ENCODE results near the gene GRIN2C.
"Not testable (repeated sequence)": the region's sequence is repeated elsewhere in the genome, so short reads cannot be mapped to it uniquely, and the experiment has no call there.

The GRIN2C gene

DNA sequence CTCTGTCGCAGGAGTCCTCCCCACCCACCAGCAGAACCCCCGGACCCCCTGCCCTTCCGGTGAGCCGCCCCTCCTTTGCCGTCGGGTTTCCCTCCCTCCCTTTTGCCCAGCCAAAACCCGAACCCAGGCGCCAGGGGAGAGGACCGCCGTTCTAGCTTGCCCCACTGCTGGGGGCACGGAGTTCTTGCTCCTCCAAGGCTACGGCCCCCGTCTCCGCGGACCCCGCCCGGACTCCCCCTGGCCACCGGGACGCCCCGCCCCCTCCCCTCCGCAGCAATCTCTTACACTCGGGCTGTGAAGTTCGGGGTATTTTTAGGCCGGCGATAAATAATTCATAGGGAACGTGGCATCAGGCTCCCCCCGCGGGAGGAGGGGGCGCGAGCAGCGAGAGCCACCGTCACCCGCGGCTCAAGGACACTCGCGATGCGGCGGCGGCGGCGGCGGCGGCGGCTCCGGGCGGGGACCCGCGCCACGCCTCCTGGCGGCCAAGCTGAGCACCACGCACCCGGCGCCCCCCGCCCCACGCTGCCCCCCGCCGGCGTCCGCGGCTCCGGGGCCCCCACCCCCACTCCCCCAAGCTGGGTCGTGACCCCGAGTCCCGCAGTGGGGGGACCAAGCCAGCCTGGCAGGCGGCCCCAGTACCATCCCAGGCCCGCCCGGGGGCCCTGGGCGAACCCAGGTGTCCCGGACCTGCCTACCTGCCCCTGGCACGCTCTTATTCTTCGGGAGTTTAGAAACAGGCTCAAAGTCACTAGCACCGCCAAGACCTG lies at the start of gene GRIN2C:
TSS of gene GRIN2C (minus strand) at position 427 of the 770 bp plus-strand sequence. CDS start 4,793 bp downstream, outside the sequence.
- peak; percentile 92 for DNase-seq (ENCODE audit: low spot score)

DNA sequence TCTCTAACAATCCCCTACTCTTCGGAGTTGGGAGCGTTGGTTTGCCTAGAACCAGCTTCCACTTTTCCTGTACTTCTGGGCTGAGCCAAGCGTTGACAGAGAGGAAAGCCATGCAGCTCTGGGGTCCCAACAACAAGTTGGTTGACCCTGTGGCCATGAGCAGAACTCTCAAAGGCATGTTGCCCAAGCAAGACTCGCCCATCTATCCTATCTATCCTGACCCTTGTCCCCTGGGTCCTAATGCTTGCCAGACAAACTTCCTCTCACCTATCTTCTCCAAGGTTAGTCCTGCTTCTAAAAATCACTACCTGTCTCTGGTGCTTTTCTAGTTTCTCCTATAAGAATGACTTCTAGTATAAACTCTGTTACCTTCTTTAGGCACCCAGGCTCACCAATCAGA lies 49.4 kb upstream of the GRIN2C start:
- not testable (repeated sequence) for DNase-seq (ENCODE audit: low spot score)

DNA sequence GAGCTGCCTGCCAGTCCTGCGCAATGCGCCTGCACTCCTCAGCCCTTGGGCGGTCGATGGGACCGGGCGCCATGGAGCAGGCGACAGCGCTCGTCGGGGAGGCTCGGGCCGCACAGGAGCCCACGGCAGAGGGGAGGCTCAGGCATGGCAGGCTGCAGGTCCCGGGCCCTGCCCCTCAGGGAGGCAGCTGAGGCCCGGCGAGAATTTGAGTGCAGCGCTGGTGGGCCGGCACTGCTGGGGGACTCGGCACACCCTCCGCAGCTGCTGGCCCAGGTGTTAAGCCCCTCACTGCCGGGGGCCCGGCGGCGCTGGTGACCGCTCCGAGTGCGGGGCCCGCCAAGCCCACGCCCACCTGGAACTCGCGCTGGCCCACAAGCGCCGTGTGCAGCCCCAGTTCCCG lies 47.3 kb upstream of the GRIN2C start:
- no peak for DNase-seq (ENCODE audit: low spot score)

DNA sequence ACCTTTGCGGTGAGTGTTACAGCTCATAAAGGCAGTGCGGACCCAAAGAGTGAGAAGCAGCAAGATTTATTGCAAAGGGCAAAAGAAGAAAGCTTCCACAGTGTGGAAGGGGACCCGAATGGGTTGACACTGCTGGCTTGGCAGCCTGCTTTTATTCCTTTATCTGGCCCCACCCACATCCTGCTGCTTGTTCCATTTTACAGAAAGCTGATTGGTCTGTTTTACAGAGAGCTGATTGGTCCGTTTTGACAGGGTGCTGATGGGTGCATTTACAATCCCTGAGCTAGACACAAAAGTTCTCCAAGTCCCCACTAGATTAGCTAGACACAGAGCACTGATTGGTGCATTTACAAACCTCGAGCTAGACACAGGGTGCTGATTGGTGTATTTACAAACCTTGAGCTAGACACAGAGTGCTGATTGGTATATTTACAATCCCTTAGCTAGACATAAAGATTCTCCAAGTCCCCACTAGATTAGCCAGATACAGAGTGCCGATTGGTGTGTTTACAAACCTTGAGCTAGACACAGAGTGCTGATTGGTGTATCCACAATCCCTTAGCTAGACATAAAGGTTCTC lies 46.6 kb upstream of the GRIN2C start:
- not testable (repeated sequence) for DNase-seq (ENCODE audit: low spot score)

DNA sequence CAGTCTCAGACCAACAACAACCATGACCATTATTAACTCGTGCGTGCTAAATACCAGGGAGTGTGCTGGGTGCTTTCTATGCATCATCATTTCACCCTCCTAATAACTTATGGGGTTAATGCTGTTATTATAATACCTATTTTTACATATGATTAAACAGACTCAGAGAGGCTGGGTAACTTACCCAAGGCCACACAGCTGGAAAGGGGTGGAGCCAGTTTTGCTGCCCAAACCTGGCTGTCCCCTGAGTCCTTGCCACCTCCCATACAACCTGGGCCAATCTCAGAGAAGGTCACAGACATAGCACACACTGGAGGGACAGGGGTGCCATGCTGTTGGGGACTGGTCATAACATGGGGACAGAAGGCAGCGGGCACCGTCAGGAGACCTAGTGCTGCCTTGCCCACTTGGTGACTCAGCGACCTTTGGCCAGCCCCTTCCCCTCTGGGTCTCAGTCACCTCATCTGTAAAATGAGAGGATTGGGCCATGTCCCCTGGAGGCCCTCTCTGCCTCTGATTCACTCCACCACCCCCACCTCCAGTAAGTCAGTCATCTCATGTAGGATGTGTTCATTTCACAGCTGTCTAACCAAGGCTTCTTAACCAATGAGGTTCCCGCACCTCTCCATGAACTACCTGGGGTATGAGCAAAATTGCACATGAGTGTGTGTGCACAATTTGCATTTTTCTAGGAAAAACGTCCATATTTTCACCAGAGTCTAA lies 45.2 kb upstream of the GRIN2C start:
- no peak for DNase-seq (ENCODE audit: low spot score)

DNA sequence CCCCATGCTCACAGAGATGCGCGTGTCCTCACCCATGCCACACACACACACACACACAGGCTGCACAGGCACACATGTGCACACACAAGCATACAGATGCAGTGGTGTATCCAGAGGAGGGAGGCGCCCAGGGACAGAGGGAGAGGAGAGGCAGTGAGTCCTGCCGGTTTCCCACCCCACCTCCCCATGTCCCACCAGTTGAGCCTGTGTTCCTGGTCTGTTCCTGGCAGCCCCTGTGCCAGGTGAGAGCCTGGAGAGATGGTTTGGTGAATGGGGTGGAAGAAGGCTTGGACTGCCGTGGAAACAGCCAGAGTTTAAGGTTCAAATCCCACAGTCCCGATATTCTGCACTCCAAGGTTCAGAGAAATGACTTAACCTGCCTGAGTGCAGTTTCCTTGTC lies 44.0 kb upstream of the GRIN2C start:
- no peak for DNase-seq (ENCODE audit: low spot score)

DNA sequence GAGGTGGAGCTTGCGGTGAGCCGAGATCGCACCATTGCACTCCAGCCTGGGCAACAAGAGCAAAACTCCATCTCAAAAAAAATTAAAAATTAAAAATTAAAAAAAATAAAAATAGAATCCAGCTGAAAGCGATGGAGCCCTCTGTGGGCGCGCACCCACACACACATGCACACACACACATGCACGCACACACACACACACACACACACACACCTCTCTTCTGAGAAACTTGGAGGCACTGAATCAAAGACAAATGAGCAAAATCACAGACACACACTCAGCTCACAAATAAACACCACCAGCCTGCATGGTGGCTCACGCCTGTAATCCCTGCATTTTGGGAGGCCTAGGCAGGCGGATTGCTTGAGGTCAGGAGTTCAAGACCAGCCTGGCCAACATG lies 43.3 kb upstream of the GRIN2C start:
- no peak for DNase-seq (ENCODE audit: low spot score)

DNA sequence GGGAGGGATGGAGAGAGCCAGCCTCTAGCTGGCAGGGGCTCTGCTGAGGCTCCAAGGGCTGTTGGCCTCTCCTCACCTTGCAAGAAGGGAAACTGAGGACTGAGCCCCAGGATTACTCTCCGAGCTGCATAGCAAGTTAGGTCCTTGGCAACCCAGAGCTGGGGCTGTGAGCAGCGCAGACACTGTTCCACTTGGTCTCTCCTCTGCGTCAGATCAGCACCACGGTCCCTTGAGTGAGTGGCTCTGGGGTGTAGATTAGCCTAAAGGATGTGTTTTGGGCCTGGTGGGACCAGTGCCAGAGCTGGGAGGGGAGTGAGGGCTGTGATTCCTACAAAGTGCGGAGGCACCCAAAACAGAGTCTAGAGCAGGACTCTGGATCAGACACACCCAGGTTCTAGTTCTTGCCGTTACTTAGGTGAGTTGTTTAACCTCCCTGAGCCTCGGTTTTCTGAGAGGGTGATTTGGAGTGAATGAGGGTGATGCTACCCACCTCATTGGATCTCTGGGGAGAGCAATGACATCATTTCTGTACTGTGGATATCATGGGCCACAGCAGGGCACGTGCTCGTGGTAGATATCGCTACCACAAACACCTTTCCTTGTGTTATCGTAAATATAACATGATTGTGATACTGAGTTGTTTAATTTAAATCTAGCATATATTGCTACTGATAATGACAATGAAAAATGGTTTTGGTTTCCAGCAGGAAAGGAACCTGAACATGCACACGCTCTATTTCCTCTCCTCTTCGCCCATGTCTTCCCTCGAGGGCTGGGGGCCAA lies 41.9 kb upstream of the GRIN2C start:
- no peak for DNase-seq (ENCODE audit: low spot score)

DNA sequence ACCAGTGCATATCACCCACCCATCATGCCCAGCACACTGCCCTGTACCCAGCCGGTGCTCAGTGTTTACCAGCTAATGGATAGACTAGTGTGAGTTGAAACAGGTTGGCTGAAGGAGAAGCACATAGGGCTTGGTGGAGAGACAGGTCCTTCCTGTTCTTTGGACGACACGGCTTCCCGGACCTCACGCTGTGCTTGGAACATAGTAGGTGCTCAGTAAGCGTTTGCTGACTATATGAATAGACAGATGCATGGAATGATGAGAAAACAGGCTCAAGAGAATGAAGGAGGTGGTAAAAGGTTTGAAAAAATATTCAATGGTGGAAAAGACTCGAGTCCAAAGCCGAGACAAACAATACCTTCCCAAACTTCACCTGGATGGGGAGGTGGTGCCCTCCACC lies 40.5 kb upstream of the GRIN2C start:
- DNase-seq (ENCODE audit: low spot score): no peak

DNA sequence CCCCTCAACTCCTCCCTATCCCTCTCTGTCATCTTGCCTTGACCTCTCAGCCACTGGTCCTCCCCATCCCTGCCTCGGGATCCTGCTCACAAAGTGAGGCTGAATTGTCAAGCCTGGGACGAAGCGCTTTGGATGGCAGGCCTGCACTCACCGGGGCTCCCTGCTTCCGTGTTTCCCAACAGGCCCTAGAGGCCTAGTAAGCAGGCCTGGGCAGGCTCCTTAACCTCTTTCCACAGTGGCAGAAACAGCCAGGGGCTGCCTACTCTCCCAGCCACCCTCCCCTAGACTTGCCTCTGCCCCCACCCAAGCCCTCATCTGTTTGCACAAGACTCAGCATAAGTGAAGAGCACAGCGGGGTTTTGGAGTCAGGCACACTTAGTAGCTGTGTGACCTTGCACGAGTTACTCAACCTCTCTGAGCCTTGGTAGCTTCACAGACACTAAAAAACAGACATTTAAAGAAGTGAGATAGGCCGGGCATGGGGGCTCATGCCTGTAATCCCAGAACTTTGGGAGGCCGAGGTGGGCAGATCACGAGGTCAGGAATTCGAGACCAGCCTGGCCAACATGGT lies 38.8 kb upstream of the GRIN2C start:
- no peak for DNase-seq (ENCODE audit: low spot score)

DNA sequence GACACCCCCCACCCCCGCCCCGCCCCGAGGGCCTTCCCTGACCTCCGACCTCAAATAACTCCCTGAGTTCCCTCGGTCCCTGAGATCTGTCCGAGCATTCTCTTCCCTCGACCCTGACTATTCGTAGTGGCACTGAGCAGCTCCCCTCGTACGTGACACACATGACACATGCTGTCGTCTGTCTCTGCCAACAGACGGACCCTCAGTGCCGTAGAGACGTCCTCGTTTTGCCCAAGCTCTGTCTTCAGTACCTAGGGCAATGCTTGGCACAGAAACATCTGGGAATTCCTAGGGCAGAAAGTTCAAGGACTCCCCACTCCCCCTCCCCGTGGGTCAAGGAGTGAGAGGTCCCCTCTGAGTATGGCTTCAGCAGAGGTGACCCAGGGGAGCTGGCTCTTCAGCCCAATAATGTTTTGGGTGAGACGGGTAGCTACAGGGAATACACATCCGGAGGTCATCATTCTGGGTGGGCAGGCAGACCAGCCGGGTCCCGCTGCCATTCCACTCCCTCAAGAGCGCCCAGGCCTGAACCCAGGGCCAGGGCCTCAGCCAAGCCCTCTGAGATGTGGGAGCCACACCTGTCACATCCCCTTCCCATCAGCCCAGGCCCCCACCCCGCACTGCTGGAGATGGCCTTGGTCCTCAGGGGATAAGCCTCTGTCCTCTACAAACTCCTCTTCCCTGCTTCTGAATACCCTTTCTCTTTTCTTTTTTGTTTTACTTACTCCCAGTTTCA lies 34.4 kb upstream of the GRIN2C start:
- no peak for DNase-seq (ENCODE audit: low spot score)

DNA sequence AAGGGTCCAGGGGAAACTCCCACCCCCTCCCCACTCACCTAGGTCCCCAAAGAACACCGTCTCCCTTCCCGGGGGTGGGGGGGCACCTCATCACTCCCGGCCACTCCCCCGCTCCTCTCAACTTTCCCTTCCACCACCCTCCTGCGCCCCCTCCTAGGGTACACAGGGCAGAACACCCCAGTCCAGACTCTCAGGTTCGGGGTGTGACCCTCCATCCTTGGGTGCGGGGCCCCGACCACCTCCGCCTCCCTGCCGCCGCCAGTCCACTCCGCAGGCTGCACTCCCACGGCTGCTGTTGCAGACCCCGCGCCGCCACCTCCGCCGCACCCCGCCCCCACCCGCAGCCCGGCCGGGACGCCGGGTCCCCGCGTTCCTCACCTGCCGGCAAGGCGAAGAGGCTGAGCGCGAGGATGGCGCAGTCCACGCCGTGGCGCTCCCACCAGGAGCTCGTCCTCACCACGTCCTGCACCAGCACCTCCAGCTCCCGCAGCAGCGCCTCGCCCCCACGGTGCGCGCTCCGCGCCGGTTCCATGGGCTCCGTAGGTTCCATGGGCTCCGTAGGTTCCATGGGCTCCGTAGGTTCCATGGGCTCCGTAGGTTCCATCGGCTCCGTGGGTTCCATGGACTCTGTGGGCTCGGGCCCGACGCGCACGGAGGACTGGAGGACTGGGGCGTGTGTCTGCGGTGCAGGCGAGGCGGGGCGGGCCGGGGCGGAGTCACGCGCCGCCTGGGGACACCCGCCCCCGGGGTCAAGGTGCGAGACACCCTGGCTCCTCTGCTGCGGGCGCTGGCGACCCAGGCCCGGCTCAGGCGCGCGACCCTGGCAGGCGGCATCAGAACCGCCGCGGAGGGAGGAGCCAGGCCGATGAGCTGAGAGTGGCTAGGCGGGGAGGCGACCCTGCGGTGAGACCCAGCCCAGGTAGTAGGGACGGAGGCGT lies 33.6 kb upstream of the GRIN2C start, which contains the start of gene FADS6:
TSS of gene FADS6 (minus strand) at position 660 of the 938 bp plus-strand sequence. CDS start at position 622, 38 bp downstream.
- DNase-seq (ENCODE audit: low spot score): peak; percentile 70

DNA sequence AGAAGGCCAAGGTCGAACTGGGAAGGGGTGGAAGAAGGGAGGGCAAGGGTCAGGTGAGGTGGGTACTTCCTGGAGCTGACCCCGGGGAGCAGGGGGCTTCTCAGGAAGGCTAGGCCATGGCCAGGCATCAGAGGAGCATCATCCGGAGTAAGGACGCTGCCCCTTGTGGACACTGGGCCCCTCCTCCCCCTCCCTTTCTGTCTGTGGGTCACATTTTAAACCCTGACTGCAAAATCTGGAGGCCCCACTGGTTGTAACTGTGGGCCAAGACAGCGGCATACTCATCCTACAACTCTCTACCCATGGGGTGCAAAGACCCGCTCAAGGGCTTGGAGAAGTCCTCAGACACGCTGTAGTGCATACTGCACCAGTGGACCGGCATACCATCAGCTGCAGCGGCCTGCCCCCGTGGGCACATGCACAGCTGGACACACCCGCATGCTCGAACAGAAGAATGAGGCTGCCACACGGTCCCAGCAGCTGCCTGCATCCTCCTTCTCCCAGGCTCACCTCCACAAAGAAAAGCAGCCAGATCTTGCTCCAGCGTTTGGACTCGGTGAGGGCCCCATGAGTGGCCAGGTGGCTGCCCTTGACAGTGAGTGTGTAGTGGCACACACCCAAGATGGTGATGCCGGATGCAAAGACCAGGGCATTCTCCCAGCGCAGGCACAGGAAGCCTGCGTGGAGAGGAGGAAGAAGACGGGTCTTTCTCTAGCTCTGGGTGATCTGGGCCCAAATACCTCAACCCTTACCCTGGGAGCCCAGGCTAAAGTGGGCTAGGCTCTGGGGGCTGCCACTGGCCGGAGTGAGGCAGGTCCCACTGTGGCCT lies 32.5 kb upstream of the GRIN2C start:
- no peak for DNase-seq (ENCODE audit: low spot score)

DNA sequence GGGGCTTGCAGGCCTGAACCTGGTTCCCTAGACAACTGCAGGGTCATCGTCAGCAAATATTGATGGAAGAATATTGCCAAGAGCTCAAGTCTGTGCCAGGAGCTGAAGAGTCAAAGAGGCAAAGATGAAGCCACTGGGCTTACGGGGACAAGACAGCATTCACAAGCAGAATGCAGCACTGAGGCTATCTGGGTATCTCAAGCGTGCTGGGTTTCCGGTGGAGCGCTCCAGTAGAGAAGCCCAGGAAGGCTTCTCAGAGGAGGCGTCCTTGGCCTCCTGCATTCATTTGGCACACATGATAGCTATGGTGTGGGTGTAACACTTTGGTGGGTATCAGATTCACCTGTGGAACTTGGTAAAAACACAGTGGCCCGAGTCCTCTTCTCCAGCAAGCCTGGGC lies 30.9 kb upstream of the GRIN2C start:
- DNase-seq (ENCODE audit: low spot score): no peak

DNA sequence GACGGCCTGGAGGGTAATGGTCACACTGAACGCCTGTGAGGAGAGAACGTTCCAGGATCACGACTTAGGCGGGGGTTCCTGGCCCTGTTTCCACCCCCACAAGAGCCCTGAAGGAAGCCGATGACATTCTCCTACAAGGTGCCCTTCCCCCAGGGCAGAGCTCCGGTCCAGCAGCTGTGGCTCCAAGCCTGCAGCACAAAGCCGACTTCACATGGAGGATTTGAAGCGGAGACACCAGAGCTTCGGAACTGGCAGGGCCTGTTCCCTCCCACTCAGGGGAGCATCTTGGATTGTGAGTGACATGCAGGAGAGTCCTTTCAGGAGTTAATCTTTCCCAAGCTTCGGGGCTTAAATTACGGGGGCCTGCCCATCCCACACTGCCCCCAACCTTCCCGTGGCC lies 28.8 kb upstream of the GRIN2C start:
- no peak for DNase-seq (ENCODE audit: low spot score)

DNA sequence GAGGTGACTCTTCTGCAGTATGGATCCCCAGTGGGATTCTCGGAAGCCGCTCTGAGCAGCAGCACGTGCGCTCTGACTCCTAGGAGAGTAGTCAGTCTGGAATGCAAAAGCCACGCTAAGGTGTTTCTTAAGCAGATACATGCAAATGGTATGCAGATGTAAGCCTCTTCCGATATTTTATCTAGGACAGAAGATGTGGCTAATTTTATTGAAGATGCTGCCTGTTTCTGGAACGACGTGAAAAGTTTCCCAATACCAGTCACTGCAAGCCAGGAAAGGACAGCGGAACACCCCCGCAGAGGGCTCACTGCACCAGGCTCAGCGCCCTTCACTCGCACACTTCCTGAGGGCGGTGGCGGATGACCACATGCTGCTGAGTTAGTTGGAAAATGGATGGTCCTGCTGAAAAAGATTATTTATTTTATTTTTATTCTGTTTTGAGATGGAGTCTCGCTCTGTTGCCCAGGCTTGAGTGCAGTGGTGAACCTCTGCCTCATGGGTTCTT lies 23.6 kb upstream of the GRIN2C start:
- no peak for DNase-seq (ENCODE audit: low spot score)

DNA sequence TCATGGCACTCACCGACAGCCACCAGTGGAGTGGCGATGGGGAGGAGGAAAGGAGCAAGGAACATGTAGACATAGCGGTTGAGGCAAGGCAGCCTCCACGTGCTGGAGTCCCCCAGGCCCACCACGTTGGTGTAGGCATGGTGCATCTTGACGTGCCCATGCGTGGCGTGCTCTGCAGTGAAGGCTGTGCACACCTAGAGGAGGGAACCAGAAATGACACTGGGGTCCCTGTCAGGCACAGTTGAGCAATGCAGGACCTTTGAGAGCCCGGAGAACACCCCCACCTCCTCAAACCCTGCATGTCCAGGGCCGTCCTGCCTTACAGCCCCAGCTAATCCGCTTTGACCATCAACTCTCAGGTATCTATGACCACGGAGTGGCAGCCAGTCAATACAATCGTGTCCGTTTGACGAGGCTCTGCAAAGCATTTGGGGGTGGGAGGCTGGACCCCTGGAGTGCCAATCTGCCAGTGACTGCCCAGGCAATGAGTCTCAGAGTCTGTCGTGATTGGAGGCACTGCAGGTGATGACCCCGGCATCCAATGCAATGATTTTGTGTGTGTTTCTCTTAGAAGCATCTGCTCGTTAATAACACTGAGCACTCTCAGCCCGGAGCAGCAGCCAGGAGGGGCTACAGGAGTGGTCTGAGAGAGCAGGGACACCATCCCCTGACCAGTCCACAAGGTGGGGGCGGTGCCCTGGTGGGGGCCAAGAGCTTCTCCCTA lies 23.0 kb upstream of the GRIN2C start:
- DNase-seq (ENCODE audit: low spot score): no peak

DNA sequence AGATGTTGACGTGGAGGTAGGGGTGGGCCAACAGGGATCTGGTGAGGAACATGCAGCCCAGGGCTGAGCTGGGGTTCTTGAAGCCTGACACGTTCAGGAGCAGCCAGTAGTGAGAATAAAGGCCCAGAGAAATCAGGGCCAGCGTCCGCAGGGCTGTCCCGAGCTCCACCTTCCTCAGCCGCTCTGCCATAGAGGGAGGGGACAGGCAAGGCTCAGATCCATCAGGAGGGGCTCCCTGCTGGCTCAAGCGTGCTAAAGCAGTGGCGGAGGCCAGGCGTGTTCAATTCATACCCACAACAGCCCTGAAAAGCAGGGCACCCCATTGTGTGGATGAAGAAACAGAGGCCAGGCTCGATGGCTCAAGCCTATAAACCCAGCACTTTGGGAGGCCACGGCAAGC lies 21.4 kb upstream of the GRIN2C start:
- DNase-seq (ENCODE audit: low spot score): no peak

Measured in D341Med (cell line).